HEK293T (cell line): ENCODE results near the gene TTYH2.

Experiments used
- ARNT ChIP-seq: fragments of 450-650 bp; IDR thresholded peaks from 2 replicates; pipeline ENCODE4 v1.6.1; 2017; ENCODE audit warnings: mild to moderate bottlenecking
- BHLHE40 ChIP-seq: fragments of 450-650 bp; IDR thresholded peaks from 2 replicates; pipeline ENCODE4 v1.6.1; 2016; ENCODE audit warnings: mild to moderate bottlenecking, moderate library complexity, borderline replicate concordance
- FOXA1 ChIP-seq: fragments of 450-650 bp; IDR thresholded peaks from 2 replicates; pipeline ENCODE4 v1.6.1; 2016; ENCODE audit warnings: mild to moderate bottlenecking
- FOXM1 ChIP-seq: fragments of 450-650 bp; IDR thresholded peaks from 2 replicates; pipeline ENCODE4 v1.6.1; 2017; ENCODE audit warnings: mild to moderate bottlenecking, borderline replicate concordance
- L3MBTL2 ChIP-seq: fragments of 450-650 bp; conservative IDR thresholded peaks from 2 replicates; pipeline ENCODE4 v1.6.1; 2016; ENCODE audit warnings: mild to moderate bottlenecking
- SP1 ChIP-seq: fragments of 450-650 bp; IDR thresholded peaks from 2 replicates; pipeline ENCODE4 v1.6.1; 2017
- SUZ12 ChIP-seq: fragments of 450-650 bp; IDR thresholded peaks from 2 replicates; pipeline ENCODE4 v1.6.1; 2016; ENCODE audit warnings: mild to moderate bottlenecking

GRCh38 chr17:74257311-74257710, 43.9 kb downstream of the TTYH2 start:
- TF ChIP-seq FOXM1 (no peak), ARNT (no peak), BHLHE40 (no peak), SP1 (no peak), SUZ12 (no peak), FOXA1 (no peak), L3MBTL2 (no peak)
